Measurements from ENCODE around the gene SNTB2. TPM values are rescaled to one million over a fixed set of nuclear protein-coding genes. Genes with fewer than 3 reads are reported as not detected.
"Not testable (repeated sequence)": the region's sequence is repeated elsewhere in the genome, so short reads cannot be mapped to it uniquely, and the experiment has no call there.

The SNTB2 gene
- total RNA-seq, 5 donors from 2014 or later (not counting 1 experiment from before 2014, with no cell fraction given): 13.2 to 23.1 (median 17.3) TPM

GRCh38 chr16:69145658-69146057, 41.3 kb upstream of the SNTB2 start:
- Mint-ChIP-seq H3K36me3 (peaks cover 43% of the 10 kb centered on the region), H3K4me1 (peaks cover 0 to 2% (median 0%) of the 10 kb centered on the region in 3 donors), H3K27me3 (no peaks in the 10 kb centered on the region), H3K9me3 (no peaks in the 10 kb centered on the region), H3K27ac (no peak overlapping the region), H3K4me3 (no peak overlapping the region)
- ChIA-PET CTCF (interaction anchor here in 1 of 2 donors (0.7 to 0.8 kb wide), 2 partner anchors 43 to 963 kb away, joined by 3 read pairs; no protein-coding TSS in a partner anchor), POLR2A (interaction anchor here in 1 of 2 donors (0.6 kb wide), 1 partner anchor 1015 kb away, joined by 3 read pairs; no protein-coding TSS in a partner anchor)
- DNase-seq (no peak), ATAC-seq (replicated peaks in 1 of 4) (no peak)
- Histone ChIP-seq H3K36me3 (ENCODE audit: control insufficient read depth in 2 of 2, extremely low read depth in 1 of 2, insufficient read depth in 1 of 2, low read length in 1 of 2) (peaks cover 17 to 51% of the 10 kb centered on the region in 2 donors), H3K27ac (ENCODE audit: low read length) (no peak overlapping the region), H3K4me3 (ENCODE audit: control insufficient read depth in 1 of 2, extremely low read depth in 1 of 2, low read length in 1 of 2) (no peak overlapping the region), H3K9me3 (no peaks in the 10 kb centered on the region), H3K27me3 (replicated peaks in 1 of 2; ENCODE audit: control insufficient read depth in 2 of 2, extremely low read depth in 1 of 2, insufficient read depth in 2 of 2, low read length in 1 of 2) (no peaks in the 10 kb centered on the region), H3K4me1 (ENCODE audit: control insufficient read depth in 1 of 2, extremely low read depth in 1 of 2, insufficient read depth in 2 of 2, low read length in 2 of 2) (no peaks in the 10 kb centered on the region)
- 100% methylated on average over 1 of the region's 4 CpGs for WGBS (ENCODE audit: insufficient coverage)

GRCh38 chr16:69149621-69150020, 37.3 kb upstream of the SNTB2 start:
- H3K4me3 Mint-ChIP-seq; H3K4me1 ChIP-seq (ENCODE audit: control insufficient read depth in 1 of 2, extremely low read depth in 1 of 2, insufficient read depth in 2 of 2, low read length in 2 of 2); H3K9me3 Mint-ChIP-seq; DNase-seq; H3K27ac ChIP-seq (ENCODE audit: low read length); H3K27me3 Mint-ChIP-seq; ATAC-seq (replicated peaks in 1 of 4); H3K4me1 Mint-ChIP-seq; H3K27me3 ChIP-seq (replicated peaks in 1 of 2; ENCODE audit: control insufficient read depth in 2 of 2, extremely low read depth in 1 of 2, insufficient read depth in 2 of 2, low read length in 1 of 2); POLR2A ChIA-PET; H3K27ac Mint-ChIP-seq; H3K9me3 ChIP-seq; H3K4me3 ChIP-seq (ENCODE audit: control insufficient read depth in 1 of 2, extremely low read depth in 1 of 2, low read length in 1 of 2): not testable (repeated sequence)
- CTCF ChIA-PET: interaction anchor here in 1 of 2 donors (1.0 to 3.8 kb wide), 8 partner anchors 15 to 140 kb away, joined by 4 to 42 read pairs (median 6); no protein-coding TSS in a partner anchor
- 97% methylated on average over 9 of the region's 9 CpGs for WGBS (ENCODE audit: insufficient coverage)
- H3K36me3 ChIP-seq (ENCODE audit: control insufficient read depth in 2 of 2, extremely low read depth in 1 of 2, insufficient read depth in 1 of 2, low read length in 1 of 2): peaks cover 14 to 57% of the 10 kb centered on the region in 2 donors
- peaks cover 44% of the 10 kb centered on the region for H3K36me3 Mint-ChIP-seq

- peaks cover 14 to 57% of the 10 kb centered on the region in 2 donors for H3K36me3 ChIP-seq (ENCODE audit: control insufficient read depth in 2 of 2, extremely low read depth in 1 of 2, insufficient read depth in 1 of 2, low read length in 1 of 2)
- peaks cover 0 to 2% (median 0%) of the 10 kb centered on the region in 3 donors for H3K4me1 Mint-ChIP-seq
- ChIA-PET CTCF (interaction anchor here (0.6 to 3.8 kb wide), 18 partner anchors 11 to 460 kb away, joined by 3 to 42 read pairs (median 5); no protein-coding TSS in a partner anchor), POLR2A (interaction anchor here in 1 of 2 donors (0.6 kb wide), 1 partner anchor 135 kb away, joined by 5 read pairs; no protein-coding TSS in a partner anchor)
- H3K36me3 Mint-ChIP-seq: peaks cover 49% of the 10 kb centered on the region
- H3K27ac ChIP-seq (ENCODE audit: low read length): no peak overlapping the region
- H3K9me3 ChIP-seq: no peaks in the 10 kb centered on the region
- H3K27ac Mint-ChIP-seq: no peak overlapping the region
- H3K27me3 ChIP-seq (replicated peaks in 1 of 2; ENCODE audit: control insufficient read depth in 2 of 2, extremely low read depth in 1 of 2, insufficient read depth in 2 of 2, low read length in 1 of 2): no peaks in the 10 kb centered on the region
- no peak overlapping the region for H3K4me3 Mint-ChIP-seq
- peak; percentile 65 to 81 (median 72) for ATAC-seq (replicated peaks in 1 of 4)
- WGBS (ENCODE audit: insufficient coverage): 91% methylated on average over 7 of the region's 16 CpGs
- no peaks in the 10 kb centered on the region for H3K4me1 ChIP-seq (ENCODE audit: control insufficient read depth in 1 of 2, extremely low read depth in 1 of 2, insufficient read depth in 2 of 2, low read length in 2 of 2)
- peak in 26 of 35 experiments; percentile 11 to 83 (median 37) for DNase-seq
- H3K4me3 ChIP-seq (ENCODE audit: control insufficient read depth in 1 of 2, extremely low read depth in 1 of 2, low read length in 1 of 2): no peak overlapping the region
- no peaks in the 10 kb centered on the region for H3K27me3 Mint-ChIP-seq
- no peaks in the 10 kb centered on the region for H3K9me3 Mint-ChIP-seq
Measured at GRCh38 chr16:69150146-69150865, 36.7 kb upstream of the SNTB2 start.

GRCh38 chr16:69157196-69157595, 29.8 kb upstream of the SNTB2 start:
- DNase-seq (no peak), ATAC-seq (replicated peaks in 1 of 4) (no peak)
- H3K27ac Mint-ChIP-seq: no peak overlapping the region
- Histone ChIP-seq H3K27me3 (replicated peaks in 1 of 2; ENCODE audit: control insufficient read depth in 2 of 2, extremely low read depth in 1 of 2, insufficient read depth in 2 of 2, low read length in 1 of 2) (no peaks in the 10 kb centered on the region), H3K4me1 (ENCODE audit: control insufficient read depth in 1 of 2, extremely low read depth in 1 of 2, insufficient read depth in 2 of 2, low read length in 2 of 2) (no peaks in the 10 kb centered on the region), H3K27ac (ENCODE audit: low read length) (no peak overlapping the region), H3K4me3 (ENCODE audit: control insufficient read depth in 1 of 2, extremely low read depth in 1 of 2, low read length in 1 of 2) (no peak overlapping the region), H3K9me3 (no peaks in the 10 kb centered on the region), H3K36me3 (ENCODE audit: control insufficient read depth in 2 of 2, extremely low read depth in 1 of 2, insufficient read depth in 1 of 2, low read length in 1 of 2) (peaks cover 10 to 77% of the 10 kb centered on the region in 2 donors)
- no CpG with 5 or more reads among the region's 3 CpGs for WGBS (ENCODE audit: insufficient coverage)
- ChIA-PET POLR2A (interaction anchor here in 1 of 2 donors (0.5 to 0.7 kb wide), 2 partner anchors 24 to 732 kb away, joined by 4 to 13 read pairs; no protein-coding TSS in a partner anchor), CTCF (interaction anchor here in 1 of 2 donors (0.7 to 1.2 kb wide), 3 partner anchors 10 to 128 kb away, joined by 3 to 4 read pairs (median 3); no protein-coding TSS in a partner anchor)
- peaks cover 60% of the 10 kb centered on the region for H3K36me3 Mint-ChIP-seq
- no peaks in the 10 kb centered on the region for H3K4me1 Mint-ChIP-seq
- no peak overlapping the region for H3K4me3 Mint-ChIP-seq
- H3K27me3 Mint-ChIP-seq: no peaks in the 10 kb centered on the region
- H3K9me3 Mint-ChIP-seq: no peaks in the 10 kb centered on the region

- ATAC-seq (replicated peaks in 1 of 4): no peak
- CTCF ChIA-PET: interaction anchor here in 1 of 2 donors (0.7 kb wide), 1 partner anchor 39 kb away, joined by 3 read pairs; no protein-coding TSS in a partner anchor
- Histone ChIP-seq H3K4me1 (ENCODE audit: control insufficient read depth in 1 of 2, extremely low read depth in 1 of 2, insufficient read depth in 2 of 2, low read length in 2 of 2) (no peaks in the 10 kb centered on the region), H3K27ac (ENCODE audit: low read length) (no peak overlapping the region), H3K27me3 (replicated peaks in 1 of 2; ENCODE audit: control insufficient read depth in 2 of 2, extremely low read depth in 1 of 2, insufficient read depth in 2 of 2, low read length in 1 of 2) (no peaks in the 10 kb centered on the region), H3K4me3 (ENCODE audit: control insufficient read depth in 1 of 2, extremely low read depth in 1 of 2, low read length in 1 of 2) (no peak overlapping the region), H3K36me3 (ENCODE audit: control insufficient read depth in 2 of 2, extremely low read depth in 1 of 2, insufficient read depth in 1 of 2, low read length in 1 of 2) (peaks cover 5 to 68% of the 10 kb centered on the region in 2 donors), H3K9me3 (no peaks in the 10 kb centered on the region)
- Mint-ChIP-seq H3K4me3 (no peak overlapping the region), H3K4me1 (peaks cover 0 to under 1% (median 0%) of the 10 kb centered on the region in 3 donors), H3K9me3 (no peaks in the 10 kb centered on the region), H3K27ac (no peak overlapping the region), H3K27me3 (no peaks in the 10 kb centered on the region), H3K36me3 (peaks cover 54% of the 10 kb centered on the region)
- POLR2A ChIA-PET: no interaction called here
- WGBS (ENCODE audit: insufficient coverage): 100% methylated on average over 1 of the region's 1 CpG
- DNase-seq: no peak
Measured at GRCh38 chr16:69160192-69160591, 26.8 kb upstream of the SNTB2 start.

- CTCF ChIA-PET: interaction anchor here (0.6 to 1.8 kb wide), 2 partner anchors 22 to 23 kb away, joined by 3 to 8 read pairs; partner anchors contain the start of gene SNTB2 (in 1 of the 2)
- peak overlapping the region in 1 of 2 donors; percentile 78 for H3K27ac Mint-ChIP-seq
- POLR2A ChIA-PET: interaction anchor here (0.6 to 1.3 kb wide), 2 partner anchors 21 to 1635 kb away, joined by 4 to 7 read pairs; partner anchors contain the start of gene SNTB2 (in 1 of the 2)
- H3K4me1 ChIP-seq (ENCODE audit: control insufficient read depth in 1 of 2, extremely low read depth in 1 of 2, insufficient read depth in 2 of 2, low read length in 2 of 2): peaks cover 0 to 15% of the 10 kb centered on the region in 2 experiments
- H3K27me3 ChIP-seq (replicated peaks in 1 of 2; ENCODE audit: control insufficient read depth in 2 of 2, extremely low read depth in 1 of 2, insufficient read depth in 2 of 2, low read length in 1 of 2): no peaks in the 10 kb centered on the region
- 86% methylated on average over 6 of the region's 6 CpGs for WGBS (ENCODE audit: insufficient coverage)
- DNase-seq (no peak), ATAC-seq (replicated peaks in 1 of 4) (no peak)
- H3K27me3 Mint-ChIP-seq: no peaks in the 10 kb centered on the region
- H3K4me1 Mint-ChIP-seq: peaks cover 17 to 33% (median 24%) of the 10 kb centered on the region in 3 donors
- peak overlapping the region; percentile 4 for H3K27ac ChIP-seq (ENCODE audit: low read length)
- no peak overlapping the region for H3K4me3 ChIP-seq (ENCODE audit: control insufficient read depth in 1 of 2, extremely low read depth in 1 of 2, low read length in 1 of 2)
- no peaks in the 10 kb centered on the region for H3K9me3 ChIP-seq
- H3K36me3 ChIP-seq (ENCODE audit: control insufficient read depth in 2 of 2, extremely low read depth in 1 of 2, insufficient read depth in 1 of 2, low read length in 1 of 2): peaks cover 7 to 63% of the 10 kb centered on the region in 2 donors
- peaks cover 44% of the 10 kb centered on the region for H3K36me3 Mint-ChIP-seq
- no peaks in the 10 kb centered on the region for H3K9me3 Mint-ChIP-seq
- H3K4me3 Mint-ChIP-seq: peak overlapping the region in 1 of 3 donors; percentile 33
Measured at GRCh38 chr16:69165584-69165983, 21.4 kb upstream of the SNTB2 start.

All from T-cell (primary cell).